Measurements from ENCODE around the gene REST.

The REST gene

DNA sequence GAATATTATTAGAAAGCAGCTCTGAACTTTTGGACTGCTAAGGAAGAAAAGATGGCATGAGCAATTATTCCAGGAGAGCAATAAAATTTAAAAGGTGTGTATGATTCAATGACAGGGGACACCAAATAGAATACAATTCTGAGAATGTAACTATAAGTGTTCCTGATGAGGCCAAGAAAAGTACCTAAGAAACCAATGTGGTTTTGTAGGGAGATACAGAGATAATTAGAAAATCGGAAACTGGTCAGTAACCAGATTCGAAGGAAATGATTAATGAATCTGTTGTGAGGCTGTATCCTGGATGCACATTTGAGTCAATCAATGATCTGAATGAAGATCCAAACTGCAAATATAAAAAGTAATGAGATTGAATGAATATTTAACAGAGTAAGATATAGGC is 63.7 kb downstream of the REST start:
- peaks cover 0 to 21% (median 18%) of the 10 kb centered on the region in 4 donors for H3K4me1 ChIP-seq
- H3K27ac ChIP-seq, result no peak overlapping the region
- H3K36me3 ChIP-seq, result peaks cover 35 to 82% (median 65%) of the 10 kb centered on the region in 3 donors
- no peak for DNase-seq
- H3K9me3 ChIP-seq, result peaks cover 0 to 9% (median 0%) of the 10 kb centered on the region in 3 donors
- intact Hi-C loops (cut with DNase I; ENCODE audit: low total_unique reads), result no loop called here
- TF ChIP-seq, protein P1, sequence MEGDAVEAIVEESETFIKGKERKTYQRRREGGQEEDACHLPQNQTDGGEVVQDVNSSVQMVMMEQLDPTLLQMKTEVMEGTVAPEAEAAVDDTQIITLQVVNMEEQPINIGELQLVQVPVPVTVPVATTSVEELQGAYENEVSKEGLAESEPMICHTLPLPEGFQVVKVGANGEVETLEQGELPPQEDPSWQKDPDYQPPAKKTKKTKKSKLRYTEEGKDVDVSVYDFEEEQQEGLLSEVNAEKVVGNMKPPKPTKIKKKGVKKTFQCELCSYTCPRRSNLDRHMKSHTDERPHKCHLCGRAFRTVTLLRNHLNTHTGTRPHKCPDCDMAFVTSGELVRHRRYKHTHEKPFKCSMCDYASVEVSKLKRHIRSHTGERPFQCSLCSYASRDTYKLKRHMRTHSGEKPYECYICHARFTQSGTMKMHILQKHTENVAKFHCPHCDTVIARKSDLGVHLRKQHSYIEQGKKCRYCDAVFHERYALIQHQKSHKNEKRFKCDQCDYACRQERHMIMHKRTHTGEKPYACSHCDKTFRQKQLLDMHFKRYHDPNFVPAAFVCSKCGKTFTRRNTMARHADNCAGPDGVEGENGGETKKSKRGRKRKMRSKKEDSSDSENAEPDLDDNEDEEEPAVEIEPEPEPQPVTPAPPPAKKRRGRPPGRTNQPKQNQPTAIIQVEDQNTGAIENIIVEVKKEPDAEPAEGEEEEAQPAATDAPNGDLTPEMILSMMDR (IDR thresholded peaks at IDR 0.05), result no peak
- no peak overlapping the region for H3K4me3 ChIP-seq
- no peaks in the 10 kb centered on the region for H3K27me3 ChIP-seq

DNA sequence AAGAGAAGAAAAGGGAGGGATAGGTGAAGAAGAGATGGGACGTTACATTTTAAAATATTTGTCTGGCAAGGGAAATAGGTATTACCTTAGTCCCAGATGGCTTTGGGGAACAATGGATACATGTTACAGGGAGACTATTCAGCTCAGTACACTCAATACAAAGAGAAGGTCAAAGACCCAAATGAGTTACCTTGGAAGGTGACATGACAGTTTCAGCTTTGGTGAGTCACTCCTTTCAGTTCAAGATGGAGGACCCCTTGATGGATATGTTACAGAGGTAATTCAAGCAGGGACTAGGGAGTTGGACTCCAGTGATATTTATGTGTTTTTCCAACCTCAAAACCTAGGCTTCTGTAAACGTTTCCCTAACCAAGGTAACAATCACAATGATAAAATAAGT is 64.7 kb downstream of the REST start:
- intact Hi-C loops (cut with DNase I; ENCODE audit: low total_unique reads), result no loop called here
- peaks cover 33 to 72% (median 55%) of the 10 kb centered on the region in 3 donors for H3K36me3 ChIP-seq
- H3K4me1 ChIP-seq, result peaks cover 0 to 25% (median 20%) of the 10 kb centered on the region in 4 donors

DNA sequence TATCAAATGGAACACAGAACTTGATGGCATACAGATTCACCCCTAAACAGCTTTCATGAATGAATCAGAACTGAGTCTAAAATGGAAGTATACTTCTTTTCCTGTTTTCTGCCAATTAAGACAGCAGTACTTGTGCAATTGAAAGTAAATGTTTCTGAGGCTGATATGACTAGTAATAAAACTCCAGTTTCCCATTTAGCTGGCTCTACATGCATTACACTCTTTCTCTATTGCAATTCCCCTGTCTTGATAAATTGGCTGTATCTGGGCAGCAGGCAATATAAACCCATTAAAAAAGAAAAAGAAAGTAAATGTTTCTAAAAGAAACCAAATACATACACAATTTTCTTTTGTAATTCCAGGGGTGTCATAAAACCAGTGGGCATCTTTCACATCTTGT is 65.1 kb downstream of the REST start:
- H3K36me3 ChIP-seq, result peaks cover 33 to 68% (median 51%) of the 10 kb centered on the region in 3 donors
- no peak for DNase-seq
- intact Hi-C loops (cut with DNase I; ENCODE audit: low total_unique reads), result no loop called here
- H3K27me3 ChIP-seq, result no peaks in the 10 kb centered on the region
- H3K4me1 ChIP-seq, result peaks cover 0 to 25% (median 20%) of the 10 kb centered on the region in 4 donors
- TF ChIP-seq, protein P1 (IDR thresholded peaks at IDR 0.05), result no peak
- no peak overlapping the region for H3K27ac ChIP-seq
- no peak overlapping the region for H3K4me3 ChIP-seq
- peaks cover 0 to 9% (median 0%) of the 10 kb centered on the region in 3 donors for H3K9me3 ChIP-seq

More for the DNA sequence above, 64.7 kb downstream of the REST start:
- Histone ChIP-seq H3K27me3 (no peaks in the 10 kb centered on the region), H3K4me3 (no peak overlapping the region), H3K27ac (no peak overlapping the region), H3K9me3 (peaks cover 0 to 9% (median 0%) of the 10 kb centered on the region in 3 donors)
- TF ChIP-seq, protein P1 (IDR thresholded peaks at IDR 0.05), result no peak
- no peak for DNase-seq

DNA sequence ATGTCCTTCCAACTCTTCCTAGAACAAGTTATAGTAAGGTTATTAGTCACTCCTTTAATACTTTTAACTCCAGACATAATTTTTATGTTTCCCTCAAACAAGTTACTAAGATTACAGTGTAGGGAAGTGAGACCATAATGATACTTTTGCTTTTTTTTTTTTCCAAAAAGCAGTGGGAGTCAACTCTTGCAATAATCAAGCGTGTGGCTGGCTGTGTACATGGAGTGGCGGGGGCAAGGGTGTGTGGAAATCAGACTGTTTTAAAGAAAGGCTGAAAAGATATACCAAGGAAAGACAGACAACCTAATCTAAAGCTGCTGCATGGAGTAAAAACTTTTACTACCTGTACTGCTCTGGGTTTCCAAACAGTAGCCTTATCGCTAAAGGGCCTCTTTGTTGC is 65.6 kb downstream of the REST start:
- TF ChIP-seq, protein P1 (IDR thresholded peaks at IDR 0.05), result no peak
- DNase-seq, result no peak
- Histone ChIP-seq H3K4me1 (peaks cover 0 to 25% (median 20%) of the 10 kb centered on the region in 4 donors), H3K9me3 (peaks cover 0 to 9% (median 0%) of the 10 kb centered on the region in 3 donors), H3K4me3 (no peak overlapping the region), H3K36me3 (peaks cover 33 to 63% (median 49%) of the 10 kb centered on the region in 3 donors), H3K27ac (no peak overlapping the region), H3K27me3 (no peaks in the 10 kb centered on the region)
- intact Hi-C loops (cut with DNase I; ENCODE audit: low total_unique reads), result no loop called here

DNA sequence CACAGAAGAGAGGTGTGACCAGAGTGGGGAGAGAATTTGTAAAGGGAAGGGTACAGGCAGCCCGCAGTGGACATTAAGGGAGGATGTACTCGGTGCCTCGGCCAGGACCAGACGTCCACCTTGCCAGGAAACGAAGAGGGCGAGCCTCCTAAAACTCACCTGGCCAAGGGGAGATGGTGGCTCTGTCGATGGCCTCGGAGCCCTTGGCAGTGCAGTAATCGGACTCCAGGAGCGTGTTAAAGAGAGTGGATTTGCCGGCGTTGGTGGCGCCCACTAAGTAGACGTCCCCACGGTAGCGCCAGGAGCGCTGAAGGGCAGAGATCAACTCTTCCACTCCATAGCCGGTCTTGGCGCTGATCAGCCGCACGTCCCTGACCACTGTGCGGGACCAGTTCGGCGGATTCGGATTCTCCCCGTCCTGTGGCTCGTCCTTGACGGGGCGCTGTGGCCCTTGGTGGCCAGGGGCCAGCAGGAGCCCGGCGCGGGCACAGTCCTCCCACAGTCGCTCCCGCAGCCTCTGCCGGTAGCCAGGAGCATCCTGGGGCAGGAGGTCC is 68.7 kb downstream of the REST start:
- Histone ChIP-seq H3K9me3 (peaks cover 0 to 9% (median 0%) of the 10 kb centered on the region in 3 donors), H3K27me3 (no peaks in the 10 kb centered on the region), H3K27ac (peak overlapping the region; percentile 80 to 89), H3K4me1 (peaks cover 0 to 45% (median 39%) of the 10 kb centered on the region in 4 donors), H3K4me3 (peak overlapping the region; percentile 75 to 97), H3K36me3 (peaks cover 27 to 32% (median 30%) of the 10 kb centered on the region in 3 donors)
- DNase-seq, result no peak
- TF ChIP-seq, protein P1 (IDR thresholded peaks at IDR 0.05), result no peak
- intact Hi-C loops (cut with DNase I; ENCODE audit: low total_unique reads), result loop anchor here (5.0 kb wide), 1 partner anchor 69 kb away; the partner anchor contains the start of gene REST

Measured in tibial artery (tissue), 4 donors.